ACHN (cell line): ENCODE data around the gene BRS3.

Experiments
- DNase-seq: peaks from one replicate; pipeline ENCODE4 v3.0.0-alpha.2; 2015
- in situ Hi-C: cut with HindIII; loops from 2 replicates; pipeline ENCODE4 v1.10.0; 2017; ENCODE audit warnings: low sequenced_read_pairs, low pct_ligation_motif_present, low pct_unique_long_range_greater_than_20kb

The BRS3 gene

DNA sequence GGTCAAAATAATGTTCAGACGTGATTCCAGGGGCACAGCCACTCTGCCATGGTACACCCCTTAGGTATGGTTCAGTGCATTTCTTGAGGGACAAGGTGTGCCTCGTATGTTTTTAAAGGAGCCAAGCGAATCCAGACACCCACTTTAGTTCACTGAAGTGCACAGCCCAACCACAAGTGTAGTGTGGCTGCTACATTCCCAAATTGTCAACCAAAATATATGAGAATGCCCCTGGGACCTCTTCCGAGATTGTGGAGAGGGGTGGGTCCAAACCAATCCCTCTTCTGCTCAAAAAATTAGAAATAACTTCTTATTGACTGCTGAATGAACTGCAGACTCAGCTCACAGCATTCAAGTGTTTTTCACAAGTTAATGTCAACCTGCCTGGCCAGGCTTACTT, 7.4 kb upstream of the BRS3 start:
- DNase-seq, result no peak
- in situ Hi-C loops, result no loop called here

DNA sequence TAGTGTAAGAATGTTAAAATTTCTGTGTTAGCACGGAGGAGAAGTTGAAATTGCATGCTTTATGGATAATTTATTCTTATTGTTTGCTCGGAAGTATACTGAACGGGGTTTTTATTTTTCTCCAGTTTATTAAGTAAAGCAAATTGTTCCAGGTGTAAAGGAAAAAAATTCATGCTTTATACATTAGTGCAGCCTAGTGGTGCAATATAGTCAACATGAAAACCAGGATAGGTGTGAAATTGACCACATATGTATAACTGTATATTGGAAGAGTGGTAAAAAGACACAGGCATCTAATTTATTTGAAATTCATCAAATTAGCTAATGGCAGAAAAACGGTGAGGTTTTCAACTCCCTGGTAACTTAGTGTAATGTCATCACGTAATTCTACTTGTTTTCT, 959 bp downstream of the BRS3 start:
- in situ Hi-C loops, result no loop called here
- DNase-seq, result no peak

DNA sequence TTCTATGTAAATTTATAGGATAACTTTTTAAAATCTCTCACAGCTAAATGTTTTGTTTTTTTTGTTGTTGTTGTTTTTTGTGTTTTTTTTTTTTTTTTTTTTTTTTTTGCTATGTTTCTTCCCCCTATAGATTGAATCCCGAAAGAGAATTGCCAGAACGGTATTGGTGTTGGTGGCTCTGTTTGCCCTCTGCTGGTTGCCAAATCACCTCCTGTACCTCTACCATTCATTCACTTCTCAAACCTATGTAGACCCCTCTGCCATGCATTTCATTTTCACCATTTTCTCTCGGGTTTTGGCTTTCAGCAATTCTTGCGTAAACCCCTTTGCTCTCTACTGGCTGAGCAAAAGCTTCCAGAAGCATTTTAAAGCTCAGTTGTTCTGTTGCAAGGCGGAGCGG, 4.1 kb downstream of the BRS3 start:
- no peak for DNase-seq
- in situ Hi-C loops, result no loop called here

DNA sequence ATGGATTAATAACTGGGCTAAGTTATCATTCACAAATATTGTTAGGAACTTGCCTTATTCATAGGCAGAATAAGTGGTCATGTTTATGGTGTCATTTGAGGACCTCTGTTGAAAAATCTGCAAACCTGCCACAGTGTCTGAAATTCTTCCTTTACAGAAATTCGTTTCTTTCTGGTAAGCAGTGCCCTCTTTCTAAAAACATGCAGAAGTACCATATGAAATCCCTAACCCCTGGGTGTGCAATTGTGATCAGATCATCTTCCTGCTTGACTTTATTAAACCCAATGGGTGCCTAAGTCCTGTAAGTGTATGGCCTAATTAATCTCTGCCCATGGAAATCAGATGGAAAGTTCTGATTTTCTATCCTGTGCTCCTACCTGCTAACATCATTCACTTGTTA, 5.3 kb downstream of the BRS3 start:
- in situ Hi-C loops, result no loop called here
- DNase-seq, result no peak

DNA sequence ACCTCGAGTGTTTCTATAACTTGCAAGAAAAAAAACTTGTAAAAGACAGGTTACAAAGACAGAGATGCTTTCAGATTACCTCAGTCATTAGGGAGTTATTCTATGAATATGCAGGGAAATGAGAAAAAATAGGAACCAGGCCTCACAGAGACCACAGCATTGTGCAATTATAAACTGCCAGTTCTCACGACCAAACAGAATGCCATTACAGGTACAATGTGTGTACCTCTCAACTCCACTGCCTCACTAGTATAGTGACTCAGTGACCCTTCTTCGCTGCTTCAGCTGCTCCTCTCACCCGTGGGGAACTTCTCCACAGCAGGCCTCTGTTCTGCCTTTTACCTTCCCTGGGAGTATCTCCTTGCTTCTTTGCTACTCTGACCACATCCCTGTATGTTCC, 7.3 kb downstream of the BRS3 start:
- in situ Hi-C loops, result no loop called here

DNA sequence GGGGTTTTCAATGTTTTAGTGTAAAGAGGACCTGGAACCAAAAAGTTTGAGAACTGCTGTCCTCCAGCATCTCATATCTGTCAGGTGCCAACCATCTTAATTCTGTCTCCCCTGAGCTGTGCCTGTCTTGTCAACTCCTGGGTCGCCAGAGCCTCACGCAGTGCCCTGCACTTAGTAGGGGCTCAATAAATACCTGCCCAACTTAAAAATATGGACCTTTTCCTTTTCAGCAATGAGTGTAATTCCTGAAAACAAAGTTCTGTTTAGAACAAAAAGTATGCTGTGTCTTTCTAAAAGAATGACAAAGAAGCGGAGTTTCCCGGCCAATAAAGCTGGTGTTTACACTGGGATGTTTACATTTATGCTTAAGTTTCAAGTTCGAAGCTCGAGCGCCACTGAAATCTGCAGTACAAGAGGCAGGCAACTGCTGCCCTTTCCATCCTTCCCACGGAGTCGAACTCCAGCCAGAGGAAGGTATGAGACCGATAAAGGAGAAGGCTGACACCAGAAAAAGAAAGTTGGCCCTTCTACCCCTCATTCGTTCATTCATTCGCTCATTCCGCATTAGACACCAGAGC, 8.5 kb downstream of the BRS3 start:
- DNase-seq, result no peak
- in situ Hi-C loops, result no loop called here

More for the DNA sequence above, 7.3 kb downstream of the BRS3 start:
- no peak for DNase-seq

DNA sequence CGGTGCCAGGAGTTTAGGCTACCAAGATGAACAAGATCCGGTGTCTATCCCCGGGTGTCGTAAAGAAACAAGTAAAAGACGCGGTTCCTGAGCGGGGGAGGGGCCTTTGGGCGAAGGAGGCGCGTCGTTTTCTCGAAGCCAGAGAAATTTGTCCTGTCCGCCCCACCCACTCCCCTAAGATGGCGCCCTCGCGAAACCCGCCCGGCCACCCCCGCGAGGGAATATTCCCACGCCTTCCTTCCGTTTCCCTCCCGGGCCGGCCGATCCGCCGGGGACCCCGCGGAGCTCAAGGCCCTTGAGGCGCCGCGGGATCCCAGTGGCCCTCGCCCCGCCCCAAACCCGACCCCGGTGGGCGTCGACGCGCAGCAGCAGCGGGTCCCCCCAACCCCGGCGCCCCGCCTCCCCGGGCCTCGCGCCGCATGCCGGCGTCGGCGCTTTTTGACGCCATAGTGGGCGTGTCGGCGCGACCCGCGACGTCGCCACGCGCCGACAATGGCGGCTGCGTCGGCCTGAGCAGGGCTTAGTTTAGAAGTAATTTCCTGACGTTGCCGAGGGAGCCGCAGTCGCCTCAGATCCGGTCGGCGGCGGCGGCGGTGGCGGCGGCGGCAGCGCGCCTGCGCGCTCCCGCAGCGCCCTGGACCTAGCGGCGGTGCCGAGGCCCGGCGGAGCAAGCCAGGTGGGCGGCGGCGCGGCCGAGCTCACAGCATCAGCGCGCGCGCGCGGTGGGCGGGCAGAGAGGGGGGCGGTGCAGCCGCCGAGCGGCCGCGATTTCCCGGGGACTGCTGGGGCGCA, 9.2 kb downstream of the BRS3 start:
- DNase-seq, result peak; percentile 77
- in situ Hi-C loops, result no loop called here

DNA sequence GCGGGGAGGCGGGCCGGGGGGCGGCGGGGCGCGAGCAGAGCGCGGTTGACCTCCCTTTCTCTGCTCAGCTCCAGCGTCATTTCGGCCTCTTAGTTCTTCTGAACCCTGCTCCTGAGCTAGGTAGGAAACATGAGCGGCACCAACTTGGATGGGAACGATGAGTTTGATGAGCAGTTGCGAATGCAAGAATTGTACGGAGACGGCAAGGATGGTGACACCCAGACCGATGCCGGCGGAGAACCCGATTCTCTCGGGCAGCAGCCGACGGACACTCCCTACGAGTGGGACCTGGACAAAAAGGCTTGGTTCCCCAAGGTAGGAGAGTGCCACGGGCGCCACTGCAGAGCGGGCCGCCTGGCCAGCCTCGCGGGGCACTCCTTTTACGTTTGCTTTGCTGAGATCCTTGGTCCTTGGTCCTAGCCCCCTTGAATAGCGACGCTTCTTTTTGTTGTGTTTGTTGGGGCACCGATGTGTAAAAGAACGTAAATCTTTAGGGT, 9.9 kb downstream of the BRS3 start, which contains the start of gene HTATSF1:
HTATSF1 (plus strand) TSS at position 37 of the 497 bp plus-strand sequence; CDS start at position 130, 93 bp downstream.
- in situ Hi-C loops, result no loop called here
- DNase-seq, result no peak

DNA sequence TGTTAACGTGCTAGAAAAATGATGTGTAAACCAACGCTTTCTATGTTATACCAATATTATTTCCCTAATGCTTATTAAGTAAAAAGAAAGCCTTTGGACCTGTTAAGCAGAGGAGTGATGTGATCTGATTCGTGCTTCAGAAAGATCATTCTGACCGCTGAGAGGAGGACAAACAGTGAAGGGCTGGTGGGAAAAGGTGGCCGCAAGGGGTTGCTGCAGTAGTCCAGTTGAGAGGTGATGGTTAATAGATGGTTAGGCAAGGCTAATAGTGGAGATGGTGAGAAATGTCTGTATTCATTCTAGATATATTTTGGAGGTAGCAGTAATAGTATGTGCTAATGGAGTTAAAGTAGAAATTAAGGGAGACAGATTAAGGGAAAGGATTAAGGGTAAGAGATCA, 31.3 kb downstream of the BRS3 start:
- no peak for DNase-seq
- in situ Hi-C loops, result no loop called here

DNA sequence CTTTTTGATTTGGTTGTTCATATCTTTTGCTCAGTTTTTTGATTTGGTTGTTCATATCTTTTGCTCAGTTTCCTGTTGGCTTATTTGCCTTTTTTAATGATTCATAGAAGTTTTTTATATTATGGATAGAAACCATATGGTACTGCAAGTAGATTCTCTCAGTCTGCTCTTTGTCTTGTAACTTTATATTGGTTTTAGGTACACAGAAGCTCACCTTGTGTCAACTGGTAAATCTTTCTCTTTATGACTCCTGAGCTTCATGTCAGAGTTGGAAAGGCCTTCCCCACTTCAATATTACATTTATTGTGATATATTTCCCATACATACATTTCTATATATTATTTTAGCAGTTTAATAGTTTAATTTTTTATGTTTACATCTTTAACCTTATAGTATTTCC, 36.0 kb downstream of the BRS3 start:
- in situ Hi-C loops, result no loop called here
- no peak for DNase-seq

DNA sequence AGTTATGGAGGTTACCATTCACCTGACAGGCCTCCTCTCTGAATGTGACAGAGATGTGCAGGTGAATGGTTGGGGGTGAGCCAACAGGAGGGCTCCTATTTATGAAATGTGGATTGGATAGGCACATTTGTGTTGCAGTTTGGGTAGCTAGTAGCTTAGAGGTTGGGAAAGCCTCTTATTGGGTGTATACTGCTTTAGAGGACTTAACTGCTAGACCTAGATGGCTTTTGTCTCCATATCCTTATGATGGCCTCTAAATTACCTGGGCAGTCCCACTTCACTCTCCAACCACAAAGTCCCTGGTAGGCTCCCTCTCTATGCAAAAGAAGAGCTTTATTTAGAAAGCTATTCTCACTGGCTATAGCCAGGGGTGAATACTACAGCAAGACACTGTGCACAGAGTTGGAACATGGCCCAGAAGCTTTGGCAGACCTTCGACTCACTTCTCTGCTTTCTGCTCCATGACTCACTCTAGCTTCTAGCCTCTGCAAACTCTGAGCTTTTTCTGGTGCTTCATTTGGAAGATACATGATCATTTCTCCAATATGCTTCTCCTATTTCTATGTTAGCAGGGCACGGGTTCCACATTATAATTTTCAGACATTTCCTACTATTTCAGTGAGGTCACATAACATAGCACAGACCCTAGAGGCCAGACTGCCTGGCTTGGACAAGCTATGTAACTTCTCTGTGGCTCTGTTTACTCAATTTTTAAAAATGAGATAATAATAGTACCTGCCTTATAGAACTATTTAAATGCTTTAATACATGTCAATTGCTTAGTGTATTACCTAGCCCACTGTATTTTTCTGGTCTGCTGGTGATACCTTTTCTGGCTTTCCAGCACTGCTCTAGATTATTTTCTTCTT, 38.2 kb downstream of the BRS3 start:
- in situ Hi-C loops, result no loop called here
- DNase-seq, result peak; percentile 60

DNA sequence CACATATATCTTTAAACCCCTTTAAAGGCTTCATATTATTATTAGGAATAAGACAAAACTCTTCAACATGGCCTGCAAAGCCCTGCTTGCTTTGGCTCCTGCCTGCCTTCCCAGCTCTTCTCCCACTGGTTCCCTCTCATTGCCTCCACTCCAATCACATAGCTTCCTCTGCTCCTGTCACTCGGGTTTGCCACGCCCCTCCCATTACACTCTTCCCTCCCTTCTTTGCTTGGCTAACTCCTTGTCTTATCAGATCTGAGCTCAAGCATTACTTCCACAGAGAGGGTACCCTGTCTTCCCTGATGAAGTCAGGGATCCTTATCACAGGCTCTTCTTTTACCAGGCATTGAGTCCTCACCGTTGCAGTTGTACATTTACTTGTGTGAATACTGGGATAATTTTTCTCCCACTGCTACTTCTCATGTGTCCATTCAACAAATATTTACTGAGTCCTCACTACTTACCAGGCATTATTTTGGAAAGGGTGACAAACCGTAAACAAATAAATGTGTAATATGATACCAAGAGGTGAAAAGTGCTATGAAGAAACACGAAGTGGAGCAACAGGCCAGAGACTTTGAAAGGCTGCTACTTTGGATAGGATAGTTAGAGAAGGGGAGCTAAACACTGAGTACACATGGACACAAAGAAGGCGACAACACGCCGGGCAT, 41.0 kb downstream of the BRS3 start:
- in situ Hi-C loops, result no loop called here
- DNase-seq, result peak; percentile 23

DNA sequence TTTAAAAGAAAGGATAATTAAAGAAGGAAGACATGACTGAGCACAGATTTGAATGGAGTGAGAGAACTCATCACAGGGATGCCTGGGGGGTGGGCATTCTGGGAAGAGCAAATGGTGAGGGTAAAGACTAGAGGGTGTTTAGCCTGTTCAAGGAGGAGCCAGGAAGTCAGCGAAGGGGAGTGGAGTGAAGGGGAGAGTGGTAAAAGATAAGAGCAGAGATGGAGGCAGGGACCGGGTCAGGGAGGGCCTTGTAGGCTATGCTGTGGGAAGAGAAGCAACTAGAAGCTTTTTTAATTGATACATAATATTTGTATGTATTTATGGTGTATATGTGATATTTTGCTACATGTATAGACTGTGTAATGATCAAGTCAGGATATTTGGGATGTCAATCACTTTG, 42.0 kb downstream of the BRS3 start:
- no peak for DNase-seq
- in situ Hi-C loops, result no loop called here

DNA sequence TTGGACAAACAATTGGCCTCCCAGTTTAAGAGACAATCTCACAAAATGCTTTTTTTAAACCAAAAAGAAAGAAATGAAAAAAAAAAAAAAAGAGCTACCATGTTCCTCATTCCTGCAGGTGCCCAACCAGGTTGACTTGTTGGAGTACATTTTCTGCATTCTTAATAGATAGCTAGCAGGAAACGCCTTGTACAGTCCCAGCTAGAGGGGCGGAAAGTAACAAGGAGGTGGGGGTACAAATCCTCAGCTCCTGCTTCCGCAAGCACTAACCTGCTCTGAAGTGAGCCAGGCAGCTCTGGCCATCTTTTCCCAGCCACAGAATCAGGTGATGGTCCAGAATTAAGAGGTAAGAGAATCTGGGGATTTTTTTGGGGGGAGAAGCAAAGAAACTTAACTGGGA, 44.2 kb downstream of the BRS3 start, which contains the start of gene VGLL1:
VGLL1 (plus strand) TSS at position 265 of the 400 bp plus-strand sequence. CDS start 3,806 bp downstream, outside the sequence.
- in situ Hi-C loops, result no loop called here
- no peak for DNase-seq

DNA sequence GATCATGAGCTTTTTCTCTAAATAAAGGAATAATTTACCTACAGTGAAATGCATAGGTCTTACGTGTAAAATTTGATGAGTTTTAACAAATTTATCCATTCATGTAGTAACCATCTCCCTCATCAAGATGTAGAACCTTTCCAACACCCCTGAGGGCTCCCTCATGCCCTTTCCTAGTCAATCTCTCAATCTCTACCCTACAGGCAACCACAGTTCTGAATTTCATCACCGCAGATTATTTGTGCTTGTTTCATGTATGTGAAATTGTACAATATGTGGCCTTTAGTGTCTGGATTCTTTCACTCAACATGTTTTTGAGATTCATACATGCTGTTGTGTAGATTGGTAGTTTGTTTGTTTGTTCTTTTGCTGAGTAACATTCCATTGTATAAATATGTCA, 46.4 kb downstream of the BRS3 start:
- DNase-seq, result no peak

DNA sequence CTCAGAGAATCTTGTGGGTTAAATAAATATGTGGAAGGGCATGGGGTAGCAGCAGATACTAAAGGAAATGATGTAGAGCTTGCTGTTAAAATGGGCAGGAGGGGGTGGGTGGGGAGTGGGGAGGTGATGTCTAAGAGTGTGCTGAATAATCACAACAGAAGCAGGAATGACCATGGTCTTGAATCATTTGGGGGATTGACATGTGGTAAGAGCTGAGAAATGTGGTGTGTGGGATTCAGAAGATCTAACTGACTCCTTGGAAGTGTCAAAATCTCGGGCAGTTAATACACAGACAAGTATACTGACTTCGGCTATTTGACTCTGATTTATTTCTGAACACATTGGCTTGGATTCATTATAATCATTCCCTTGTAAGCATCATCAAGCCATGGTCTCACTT, 51.1 kb downstream of the BRS3 start:
- in situ Hi-C loops, result no loop called here

More for the DNA sequence above, 46.4 kb downstream of the BRS3 start:
- in situ Hi-C loops, result no loop called here

DNA sequence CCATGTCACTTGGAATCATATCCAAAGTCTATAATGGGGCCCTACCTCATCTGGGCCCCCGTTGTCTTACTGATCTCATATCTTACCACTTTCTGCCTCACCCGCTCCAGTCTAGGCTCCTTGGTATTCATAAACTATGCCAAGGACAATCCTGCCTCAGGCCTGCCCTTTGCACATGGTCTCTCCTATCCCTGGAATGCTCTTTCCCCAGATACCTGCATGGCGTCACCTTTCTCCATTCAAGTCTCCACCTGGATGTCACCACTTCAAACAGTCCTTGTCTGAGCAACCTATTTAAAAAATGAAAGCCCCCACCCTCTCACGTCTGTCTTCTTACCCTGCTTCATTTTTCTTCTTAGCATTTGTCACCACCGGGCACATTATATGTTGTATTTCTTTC, 52.5 kb downstream of the BRS3 start:
- in situ Hi-C loops, result no loop called here
- DNase-seq, result no peak

More for the DNA sequence above, 51.1 kb downstream of the BRS3 start:
- no peak for DNase-seq

DNA sequence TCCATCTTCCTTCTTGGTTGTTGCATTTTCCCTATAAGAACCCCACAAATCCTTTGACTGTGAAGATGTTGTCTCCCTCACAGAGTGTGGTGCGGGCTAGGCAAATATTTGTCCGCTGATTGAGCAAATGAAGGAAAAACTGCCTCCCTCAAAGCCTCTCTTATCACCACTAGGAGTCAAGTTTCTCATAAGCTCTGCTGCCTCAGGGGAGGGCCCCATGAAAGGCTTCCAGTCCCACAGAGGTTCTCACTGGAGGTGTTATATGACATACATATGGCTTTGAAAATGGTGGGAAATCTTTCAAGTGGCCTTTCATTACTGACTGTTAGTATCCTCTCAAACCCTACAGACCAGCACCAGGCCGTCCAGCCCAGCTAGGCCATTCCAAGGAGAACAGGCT, 53.5 kb downstream of the BRS3 start:
- in situ Hi-C loops, result no loop called here
- no peak for DNase-seq

DNA sequence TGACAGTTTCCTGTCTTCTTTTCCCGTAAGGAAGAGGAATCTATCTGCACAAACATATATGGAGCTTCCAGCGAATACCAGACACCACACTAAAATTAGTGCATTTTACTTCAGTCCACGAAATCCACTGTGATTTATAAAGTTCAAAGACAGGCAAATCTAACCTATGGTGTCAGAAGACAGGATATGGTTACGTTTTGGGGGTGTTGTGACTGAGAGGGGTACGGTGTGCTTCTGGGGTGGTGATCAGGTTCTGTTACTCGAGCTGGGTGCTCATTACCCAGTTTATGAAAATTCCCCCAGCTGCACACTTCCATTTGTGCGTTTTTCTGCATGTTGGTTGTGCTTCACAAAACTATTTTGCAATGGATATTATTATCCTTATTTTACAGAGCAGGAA, 54.5 kb downstream of the BRS3 start:
- in situ Hi-C loops, result no loop called here

More for the DNA sequence above, 54.5 kb downstream of the BRS3 start:
- DNase-seq, result no peak
